ENCODE data around the gene PCP4.

The PCP4 gene

GRCh38 chr21:39924577-39925308 lies 57.5 kb downstream of the PCP4 start:
- DNase-seq = no peak

GRCh38 chr21:39927304-39927886 lies 60.2 kb downstream of the PCP4 start:
- DNase-seq = no peak

GRCh38 chr21:39932335-39932734 lies 65.1 kb downstream of the PCP4 start:
- DNase-seq = no peak

- DNase-seq = no peak
Measured at GRCh38 chr21:39934895-39935294, 67.7 kb downstream of the PCP4 start.

- DNase-seq = no peak
Measured at GRCh38 chr21:39935716-39936115, 68.5 kb downstream of the PCP4 start.

GRCh38 chr21:39938086-39938625 lies 70.9 kb downstream of the PCP4 start:
- DNase-seq = peak; percentile 6

GRCh38 chr21:39946199-39946598 lies 79.0 kb downstream of the PCP4 start:
- DNase-seq = no peak

GRCh38 chr21:39947031-39947430 lies 79.8 kb downstream of the PCP4 start:
- DNase-seq = no peak

GRCh38 chr21:39951183-39952101 lies 84.2 kb downstream of the PCP4 start:
- DNase-seq = no peak

- peak; percentile 4 for DNase-seq
Measured at GRCh38 chr21:39952265-39952664, 85.0 kb downstream of the PCP4 start.

GRCh38 chr21:39954570-39954969 lies 87.3 kb downstream of the PCP4 start:
- no peak for DNase-seq

GRCh38 chr21:39955326-39955725 lies 88.1 kb downstream of the PCP4 start:
- DNase-seq = no peak

- no peak for DNase-seq
Measured at GRCh38 chr21:39956586-39956985, 89.3 kb downstream of the PCP4 start.

- DNase-seq = no peak
Measured at GRCh38 chr21:39958731-39959130, 91.5 kb downstream of the PCP4 start.

GRCh38 chr21:39961251-39961650 lies 94.0 kb downstream of the PCP4 start:
- no peak for DNase-seq

GRCh38 chr21:39965026-39965425 lies 97.8 kb downstream of the PCP4 start:
- no peak for DNase-seq

GRCh38 chr21:39966786-39967185 lies 99.5 kb downstream of the PCP4 start:
- DNase-seq = no peak

- DNase-seq = no peak
Measured at GRCh38 chr21:39968010-39968409, 100.8 kb downstream of the PCP4 start.

- no peak for DNase-seq
Measured at GRCh38 chr21:39969691-39970364, 102.6 kb downstream of the PCP4 start.

GRCh38 chr21:39971956-39972355 lies 104.7 kb downstream of the PCP4 start:
- DNase-seq = no peak

- DNase-seq = no peak
Measured at GRCh38 chr21:39972471-39972870, 105.2 kb downstream of the PCP4 start.

- no peak for DNase-seq
Measured at GRCh38 chr21:39972976-39973770, 105.9 kb downstream of the PCP4 start.
